Liver (tissue), 3 donors: ENCODE measurements around the gene SMIM45.

ENCODE experiments used
- ATF3 ChIP-seq: IDR thresholded peaks from 2 replicates; pipeline ENCODE4 v1.6.1; 2016; ENCODE audit warnings: antibody characterized with exemption
- CTCF ChIP-seq: fragments of 150-350 bp; IDR thresholded peaks from 2 replicates; pipeline ENCODE4 v1.5.1; 2017; ENCODE audit warnings: improper control_type of control experiment, low read depth, low read length; ENCODE audit not compliant: missing input control
- GABPA ChIP-seq, 2 donors: IDR thresholded peaks in 1 of 2; conservative IDR thresholded peaks in 1 of 2; 2 replicates each; pipeline ENCODE4 v1.6.1; 2016; ENCODE audit warnings: antibody characterized with exemption in 2 of 2, mild to moderate bottlenecking in 1 of 2, moderate library complexity in 1 of 2
- HNF4A ChIP-seq, 2 donors: conservative IDR thresholded peaks; 2 replicates each; pipeline ENCODE4 v1.6.1; 2016; ENCODE audit warnings: antibody characterized with exemption in 2 of 2, mild to moderate bottlenecking in 2 of 2
- JUND ChIP-seq, 2 donors: IDR thresholded peaks; 2 replicates each; pipeline ENCODE4 v1.6.1; 2016; ENCODE audit warnings: antibody characterized with exemption in 2 of 2
- MAX ChIP-seq: IDR thresholded peaks from 2 replicates; pipeline ENCODE4 v1.6.1; 2016; ENCODE audit warnings: antibody characterized with exemption
- RAD21 ChIP-seq, 2 donors: IDR thresholded peaks; 2 replicates each; pipeline ENCODE4 v1.6.1; 2016; ENCODE audit warnings: antibody characterized with exemption in 2 of 2, mild to moderate bottlenecking in 2 of 2
- REST ChIP-seq: IDR thresholded peaks from 2 replicates; pipeline ENCODE4 v1.6.1; 2016; ENCODE audit warnings: antibody characterized with exemption, mild to moderate bottlenecking
- SP1 ChIP-seq: IDR thresholded peaks from 2 replicates; pipeline ENCODE4 v1.6.1; 2018; ENCODE audit warnings: antibody characterized with exemption, mild to moderate bottlenecking
- TAF1 ChIP-seq: conservative IDR thresholded peaks from 2 replicates; pipeline ENCODE4 v1.6.1; 2016; ENCODE audit warnings: antibody characterized with exemption, mild to moderate bottlenecking
- YY1 ChIP-seq: IDR thresholded peaks from 2 replicates; pipeline ENCODE4 v1.6.1; 2016; ENCODE audit warnings: antibody characterized with exemption, mild to moderate bottlenecking
- ZBTB33 ChIP-seq: IDR thresholded peaks from 2 replicates; pipeline ENCODE4 v1.6.1; 2016; ENCODE audit warnings: antibody characterized with exemption
- donor health status: healthy.
- donor health status: healthy.

GRCh38 chr22:41968601-41969000 lies 16.7 kb downstream of the SMIM45 start:
- TF ChIP-seq RAD21 (IDR thresholded peaks at IDR 0.05) (no peak), SP1 (no peak), CTCF (no peak), YY1 (no peak), TAF1 (no peak), ZBTB33 (no peak), GABPA (IDR thresholded peaks at IDR 0.05 in 1 of 2, conservative IDR thresholded peaks at IDR 0.05 in 1 of 2) (no peak), ATF3 (no peak), JUND (IDR thresholded peaks at IDR 0.05) (no peak), MAX (no peak), REST (no peak), HNF4A (conservative IDR thresholded peaks at IDR 0.05) (no peak)
